GM21423 (cell line): ENCODE data around the gene SLC15A2.
"Not testable (repeated sequence)": the region's sequence is repeated elsewhere in the genome, so short reads cannot be mapped to it uniquely, and the experiment has no call there.

Experiments
- ATAC-seq: cut with Tn5 transposase; IDR thresholded peaks from one replicate; pipeline ENCODE4 v1.9.1; 2021; ENCODE audit warnings: mild to moderate bottlenecking, moderate library complexity; ENCODE audit not compliant: unreplicated experiment

SLC15A2 gene

DNA sequence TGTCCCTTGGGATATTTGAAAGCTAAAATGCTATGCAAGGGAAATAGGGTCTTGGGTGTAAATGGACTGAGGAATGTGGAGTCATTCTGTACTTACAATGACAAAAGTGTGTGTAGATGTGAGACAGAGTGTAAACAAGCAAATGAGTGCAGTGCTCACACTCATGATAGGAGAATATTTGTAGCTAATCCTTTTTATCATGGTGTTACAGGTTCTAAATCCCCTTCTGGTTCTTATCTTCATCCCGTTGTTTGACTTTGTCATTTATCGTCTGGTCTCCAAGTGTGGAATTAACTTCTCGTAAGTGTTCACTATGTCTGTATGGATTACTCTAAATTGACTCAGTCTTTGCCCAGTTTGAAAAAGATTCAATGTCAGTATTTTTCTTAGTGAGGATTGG lies 30.5 kb downstream of the SLC15A2 start:
- ATAC-seq = no peak

DNA sequence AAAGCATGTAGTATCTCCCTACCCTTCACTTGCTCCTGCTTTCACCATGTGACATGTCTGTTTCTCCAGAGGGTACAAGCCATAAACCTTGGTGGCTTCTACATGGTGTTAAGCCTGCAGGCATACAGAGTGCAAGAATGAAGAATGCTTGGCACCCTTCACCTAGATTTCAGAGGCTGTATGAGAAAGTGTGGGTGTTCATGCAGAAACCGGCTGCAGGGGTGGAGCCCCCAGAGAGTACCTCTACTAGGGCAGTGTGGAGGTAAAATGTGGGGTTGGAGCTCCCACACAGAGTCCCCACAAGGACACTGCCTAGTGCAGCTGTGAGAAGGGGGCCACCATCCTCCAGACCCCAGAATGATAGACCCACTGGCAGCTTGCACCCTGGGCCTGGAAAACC lies 32.2 kb downstream of the SLC15A2 start:
- no peak for ATAC-seq

DNA sequence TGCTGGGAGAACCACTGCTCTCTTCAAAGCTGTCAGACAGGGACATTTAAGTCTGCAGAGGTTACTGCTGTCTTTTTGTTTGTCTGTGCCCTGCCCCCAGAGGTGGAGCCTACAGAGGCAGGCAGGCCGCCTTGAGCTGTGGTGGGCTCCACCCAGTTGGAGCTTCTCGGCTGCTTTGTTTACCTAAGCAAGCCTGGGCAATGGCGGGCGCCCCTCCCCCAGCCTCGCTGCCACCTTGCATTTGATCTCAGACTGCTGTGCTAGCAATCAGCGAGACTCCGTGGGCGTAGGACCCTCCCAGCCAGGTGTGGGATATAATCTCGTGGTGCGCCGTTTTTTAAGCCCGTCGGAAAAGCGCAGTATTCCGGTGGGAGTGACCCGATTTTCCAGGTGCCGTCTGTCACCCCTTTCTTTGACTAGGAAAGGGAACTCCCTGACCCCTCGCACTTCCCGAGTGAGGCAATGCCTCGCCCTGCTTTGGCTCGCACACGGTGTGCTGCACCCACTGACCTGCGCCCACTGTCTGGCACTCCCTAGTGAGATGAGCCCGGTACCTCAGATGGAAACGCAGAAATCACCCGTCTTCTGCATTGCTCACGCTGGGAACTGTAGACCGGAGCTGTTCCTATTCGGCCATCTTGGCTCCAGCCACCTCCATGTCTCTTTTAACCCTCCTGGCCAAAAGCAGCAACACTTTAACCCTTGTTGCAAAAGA lies 44.1 kb downstream of the SLC15A2 start:
- not testable (repeated sequence) for ATAC-seq

DNA sequence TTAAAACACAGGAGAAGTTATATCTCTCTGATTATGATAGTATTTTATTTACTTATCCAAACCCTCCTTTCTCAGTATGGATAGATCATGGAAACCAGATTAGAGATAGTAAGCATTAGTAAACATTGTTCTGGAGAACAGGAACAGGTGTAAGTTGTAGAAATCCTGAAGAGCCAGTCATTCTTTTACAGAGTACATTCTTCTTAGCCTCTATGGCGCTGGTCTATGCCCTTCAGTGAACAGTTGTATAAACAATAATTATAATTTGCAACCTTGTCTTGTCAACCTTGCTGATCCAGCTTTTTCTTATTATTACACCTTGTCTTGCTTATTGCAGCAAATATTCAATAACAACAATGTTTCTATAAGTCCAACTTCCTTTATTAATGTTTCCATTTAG lies 47.4 kb downstream of the SLC15A2 start:
- no peak for ATAC-seq

DNA sequence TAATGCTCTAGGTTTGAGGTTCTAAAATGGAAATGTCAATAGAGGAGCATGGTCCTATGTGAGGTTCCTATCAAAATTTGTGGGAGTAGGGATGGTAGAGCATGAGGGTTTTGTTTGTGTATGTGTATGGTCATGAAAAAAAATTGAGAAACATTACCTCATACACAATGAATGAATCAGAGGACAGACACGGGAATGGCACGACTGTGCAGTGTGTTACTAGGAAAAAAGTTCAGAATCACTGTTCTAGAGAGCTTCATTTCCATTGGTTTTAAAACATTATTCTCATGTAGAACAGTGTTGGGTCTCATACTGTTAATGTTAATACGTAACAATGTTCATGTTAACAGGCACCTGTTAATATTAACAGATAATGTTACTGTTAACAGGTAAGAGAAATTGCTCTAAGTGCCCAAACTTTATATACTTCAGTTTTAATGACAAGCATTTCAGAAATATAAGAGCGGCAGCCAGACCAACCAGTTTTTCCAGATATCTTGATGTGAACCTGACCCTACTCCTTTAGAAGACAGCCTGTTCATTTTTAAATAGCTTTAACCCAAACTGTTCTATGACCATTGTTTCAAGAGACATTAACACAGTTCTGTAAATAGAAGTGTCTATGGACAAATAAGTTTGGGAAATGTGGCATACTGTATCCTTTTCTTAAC lies 48.0 kb downstream of the SLC15A2 start:
- no peak for ATAC-seq

DNA sequence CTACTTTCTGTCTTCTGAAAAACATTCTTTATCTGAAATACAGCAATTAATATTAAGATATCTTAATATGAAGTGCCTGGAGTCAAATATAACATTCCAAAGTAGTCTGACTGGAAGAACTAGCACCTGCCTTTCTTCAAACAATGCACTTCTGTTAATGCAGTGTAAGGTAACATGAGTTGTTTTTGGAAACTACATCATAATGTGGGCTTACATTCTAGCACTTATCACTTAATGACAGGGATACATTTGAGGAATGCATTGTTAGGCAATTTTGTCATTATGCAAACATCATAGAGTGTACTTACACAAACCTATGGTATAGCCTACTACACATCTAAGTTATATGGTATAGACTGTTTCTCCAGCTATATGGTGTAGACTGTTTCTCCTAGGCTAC lies 49.2 kb downstream of the SLC15A2 start:
- no peak for ATAC-seq

DNA sequence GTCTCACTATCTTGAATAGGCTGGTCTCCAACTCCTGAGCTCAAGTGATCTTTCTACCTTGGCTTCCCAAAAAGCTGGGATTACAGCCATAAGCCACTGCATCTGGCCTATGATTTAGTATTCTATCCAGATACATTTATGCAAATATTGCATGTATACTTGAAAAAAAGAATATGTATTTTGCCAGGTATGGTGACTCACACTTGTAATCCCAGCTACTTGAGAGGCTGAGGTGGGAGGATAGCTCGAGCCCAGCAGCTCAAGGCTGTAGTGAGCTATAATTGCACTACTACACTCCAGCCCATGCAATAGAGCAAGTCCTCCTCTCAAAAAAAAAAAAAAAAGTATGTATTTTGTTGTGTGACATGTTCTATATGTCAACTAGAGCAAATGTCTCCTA lies 54.4 kb downstream of the SLC15A2 start:
- ATAC-seq = no peak

DNA sequence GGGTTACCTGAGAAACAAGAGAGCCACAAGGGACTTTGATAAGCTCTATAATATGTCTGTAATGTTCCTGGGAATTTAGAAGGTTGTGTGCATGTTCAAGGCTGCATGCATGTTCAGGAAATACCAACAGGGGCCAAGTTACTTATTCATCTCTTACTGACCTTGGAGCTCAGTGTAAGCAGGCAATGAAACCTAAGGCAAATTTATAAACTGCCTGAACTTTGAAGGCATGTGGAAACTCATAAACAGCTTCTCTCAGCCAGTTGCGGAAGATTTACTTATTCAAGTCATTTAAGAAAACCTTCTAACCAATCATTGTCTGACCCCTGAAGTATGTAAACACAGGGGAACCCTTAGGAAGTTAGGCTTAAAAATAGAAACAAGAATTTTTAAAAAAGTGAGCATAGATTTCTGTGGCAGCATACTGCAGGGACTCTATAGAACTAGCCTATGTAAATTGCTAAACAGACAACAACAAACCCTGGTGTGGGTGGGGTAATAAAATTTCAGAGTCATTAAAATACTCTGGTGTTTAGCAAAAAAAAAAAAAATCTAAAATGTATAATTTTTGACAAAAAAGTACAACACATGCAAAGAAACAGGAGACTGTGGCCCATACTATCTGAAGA lies 57.2 kb downstream of the SLC15A2 start:
- ATAC-seq = no peak

DNA sequence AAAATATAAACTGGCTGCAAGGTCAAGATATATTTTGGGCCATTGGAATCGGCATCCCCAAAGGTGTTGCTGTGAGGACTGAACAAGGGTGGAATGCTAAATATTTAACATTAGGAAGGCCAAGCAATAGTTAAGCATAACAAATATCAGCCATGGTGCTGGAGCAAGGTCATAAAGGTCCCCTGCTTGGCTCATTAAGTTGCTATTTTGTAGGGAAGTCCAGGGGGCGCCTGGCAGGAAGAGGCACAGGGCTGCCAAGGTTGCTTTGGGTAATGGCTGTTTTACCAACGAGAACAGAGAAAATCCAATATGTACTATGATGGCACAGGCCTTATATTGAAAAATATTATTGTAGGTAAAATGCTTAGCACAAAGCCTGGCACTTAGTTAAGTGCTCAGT lies 62.2 kb downstream of the SLC15A2 start:
- no peak for ATAC-seq

DNA sequence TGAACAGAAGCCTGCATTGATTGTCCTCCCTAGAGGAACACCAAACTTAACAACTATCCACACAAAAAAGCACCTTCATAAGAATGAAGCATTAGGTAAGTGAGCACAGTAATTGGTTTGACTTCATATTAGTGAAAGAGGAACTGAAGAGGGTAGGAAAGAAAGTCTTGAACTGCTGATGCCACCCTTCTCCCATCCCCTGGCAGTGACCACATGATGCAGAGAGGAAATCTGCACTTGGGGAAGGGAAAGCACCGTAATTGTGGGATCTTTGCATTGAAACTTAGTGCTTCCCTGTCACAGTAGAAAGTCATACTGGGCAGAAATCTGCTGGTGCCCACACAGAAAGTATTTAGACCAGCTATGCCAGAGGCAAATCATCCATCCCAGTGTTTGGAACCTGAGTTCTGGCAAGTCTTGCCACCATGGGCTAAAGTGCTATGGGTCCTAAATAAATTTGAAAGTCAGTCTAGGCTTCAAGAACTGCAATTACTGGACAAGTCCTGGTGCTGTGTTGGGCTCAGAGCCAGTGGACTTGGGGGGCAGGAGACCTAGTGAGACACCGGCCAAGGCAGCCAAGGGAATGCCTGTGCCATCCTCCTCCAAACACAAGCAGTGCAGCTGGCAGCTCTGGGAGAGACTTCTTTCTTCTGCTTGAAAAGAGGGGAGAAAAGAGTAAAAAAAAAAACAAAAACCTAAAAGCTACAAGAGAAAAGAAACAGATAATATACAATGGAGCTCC lies 63.6 kb downstream of the SLC15A2 start:
- ATAC-seq = peak; percentile 85

DNA sequence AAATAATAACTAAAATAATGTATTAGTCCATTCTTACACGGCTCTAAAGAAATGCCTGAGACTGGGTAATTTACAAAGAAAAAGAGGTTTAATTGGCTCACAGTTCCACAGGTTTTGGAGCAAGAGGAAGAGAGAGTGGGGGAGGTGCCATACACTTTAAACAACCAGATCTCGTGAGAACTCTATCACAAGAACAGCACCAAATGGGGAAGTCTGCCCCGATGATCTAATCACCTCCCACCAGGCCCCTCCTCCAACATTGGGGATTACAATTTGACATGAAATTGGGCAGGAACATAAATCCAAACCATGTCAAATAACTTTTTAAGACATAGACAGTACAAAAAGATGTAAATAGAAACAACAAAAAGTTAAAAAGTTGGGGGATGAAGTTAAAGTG lies 64.6 kb downstream of the SLC15A2 start:
- no peak for ATAC-seq

DNA sequence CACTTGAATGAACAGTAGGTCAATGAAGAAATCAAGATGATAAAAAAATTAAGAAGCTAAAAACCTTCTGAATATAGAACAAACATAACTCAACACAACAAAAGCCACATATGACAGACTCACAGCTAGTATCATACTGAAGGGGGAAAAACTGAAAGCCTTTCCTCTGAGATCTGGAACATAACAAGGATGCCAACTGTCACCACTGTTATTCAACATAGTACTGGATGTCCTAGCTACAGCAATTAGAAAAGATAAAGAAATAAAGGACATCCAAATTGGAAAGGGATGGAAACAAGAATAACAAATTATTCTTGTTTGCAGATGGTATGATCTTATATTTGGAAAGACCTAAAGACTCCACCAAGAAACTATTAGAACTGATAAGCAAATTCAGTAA lies 67.1 kb downstream of the SLC15A2 start:
- no peak for ATAC-seq

DNA sequence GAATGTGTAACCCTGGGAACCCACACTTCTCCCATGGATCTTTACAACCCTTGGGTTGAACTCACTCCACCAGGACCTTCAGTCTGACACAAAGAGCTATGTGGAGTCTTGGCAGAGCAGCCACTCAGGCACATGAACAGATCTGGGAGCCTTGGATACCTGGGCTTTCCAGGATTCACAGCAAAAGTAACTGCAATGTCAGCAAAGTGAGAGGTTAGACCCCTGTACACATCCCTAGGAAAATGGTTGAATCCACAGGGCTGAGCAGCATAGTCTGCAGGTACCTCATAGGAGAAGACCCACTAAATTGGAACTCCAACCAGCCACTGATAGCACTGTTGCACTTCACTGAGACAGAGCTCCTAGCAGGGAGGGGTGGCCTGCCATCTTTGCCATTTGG lies 68.2 kb downstream of the SLC15A2 start:
- no peak for ATAC-seq

DNA sequence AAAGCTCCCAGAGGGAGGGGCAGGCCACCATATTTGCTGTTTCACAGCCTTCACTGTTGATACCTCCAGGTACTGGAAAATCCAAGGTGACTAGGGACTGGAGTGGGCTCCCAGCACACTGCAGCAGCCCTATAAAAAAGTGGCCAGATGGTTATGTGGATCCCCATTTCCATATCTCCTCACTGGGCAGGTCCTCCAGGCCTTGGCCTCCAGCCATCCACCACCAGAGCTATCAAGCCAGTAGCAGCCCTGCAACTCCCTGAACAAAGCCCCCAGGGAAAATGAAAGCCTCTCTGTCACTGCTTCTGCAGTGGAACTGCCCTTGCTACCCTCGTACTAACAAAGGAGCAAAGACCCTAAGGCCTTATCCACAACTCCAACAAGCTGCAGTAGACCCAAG lies 69.4 kb downstream of the SLC15A2 start:
- ATAC-seq = no peak

DNA sequence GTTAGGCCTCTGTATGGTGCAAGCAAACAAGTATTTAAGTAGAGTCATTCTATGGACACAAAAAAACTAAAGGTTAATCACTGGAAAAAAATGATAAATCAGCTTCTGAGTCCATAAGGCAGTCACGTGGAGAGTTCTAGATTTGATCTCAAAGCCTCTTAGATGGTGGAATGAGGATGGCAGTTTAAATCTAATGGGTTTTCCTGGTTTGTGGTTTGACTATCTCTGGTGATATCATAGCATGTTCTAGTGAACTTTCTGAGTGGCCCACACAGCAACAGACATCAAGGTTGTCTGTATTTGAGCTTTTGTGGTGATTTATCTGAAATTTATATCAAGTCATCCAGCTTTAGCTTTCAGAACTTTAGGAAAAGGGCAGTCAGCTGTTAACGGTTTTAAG lies 75.4 kb downstream of the SLC15A2 start:
- no peak for ATAC-seq

DNA sequence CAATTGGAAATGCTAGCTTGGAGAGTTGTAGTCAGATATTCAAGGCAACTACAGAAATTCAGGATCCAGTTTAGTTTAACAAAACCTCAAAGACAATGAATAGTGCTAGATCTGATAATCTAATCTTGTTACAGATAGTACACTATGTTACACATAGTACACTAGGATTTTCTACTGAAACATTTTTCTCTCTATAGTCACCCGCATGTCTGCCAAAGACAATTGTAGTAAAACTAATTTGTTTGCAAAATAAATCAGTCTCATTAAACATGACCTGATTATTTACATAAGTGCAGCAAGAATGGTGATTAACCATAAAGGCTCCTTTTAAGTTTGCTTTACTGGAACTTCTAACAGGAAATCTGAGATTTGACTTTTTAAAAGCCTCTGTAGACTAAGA lies 75.8 kb downstream of the SLC15A2 start:
- no peak for ATAC-seq

DNA sequence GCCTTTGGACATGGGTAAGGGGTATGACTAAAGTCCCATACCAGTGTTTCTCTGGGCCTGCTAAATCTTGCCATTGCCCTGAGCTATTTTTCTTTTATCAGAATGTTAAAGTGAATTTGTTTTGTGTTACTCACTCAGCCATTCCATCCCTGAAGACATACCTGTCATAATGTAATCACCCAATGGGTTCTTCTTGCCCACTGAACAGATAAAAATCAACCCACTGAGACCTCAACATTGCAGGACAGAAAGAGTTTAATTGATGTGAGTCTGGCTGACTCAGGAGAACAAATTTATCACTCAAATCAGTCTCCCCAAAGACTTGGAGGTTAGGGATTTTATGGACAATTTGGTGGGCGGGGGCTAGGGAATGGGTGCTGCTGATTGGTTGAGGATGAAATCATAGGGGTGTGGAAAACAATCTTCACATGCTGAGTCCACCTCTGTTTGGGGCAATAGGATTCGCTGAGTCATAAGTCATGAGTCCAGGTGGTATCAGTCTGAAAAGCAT lies 80.5 kb downstream of the SLC15A2 start:
- ATAC-seq = no peak

DNA sequence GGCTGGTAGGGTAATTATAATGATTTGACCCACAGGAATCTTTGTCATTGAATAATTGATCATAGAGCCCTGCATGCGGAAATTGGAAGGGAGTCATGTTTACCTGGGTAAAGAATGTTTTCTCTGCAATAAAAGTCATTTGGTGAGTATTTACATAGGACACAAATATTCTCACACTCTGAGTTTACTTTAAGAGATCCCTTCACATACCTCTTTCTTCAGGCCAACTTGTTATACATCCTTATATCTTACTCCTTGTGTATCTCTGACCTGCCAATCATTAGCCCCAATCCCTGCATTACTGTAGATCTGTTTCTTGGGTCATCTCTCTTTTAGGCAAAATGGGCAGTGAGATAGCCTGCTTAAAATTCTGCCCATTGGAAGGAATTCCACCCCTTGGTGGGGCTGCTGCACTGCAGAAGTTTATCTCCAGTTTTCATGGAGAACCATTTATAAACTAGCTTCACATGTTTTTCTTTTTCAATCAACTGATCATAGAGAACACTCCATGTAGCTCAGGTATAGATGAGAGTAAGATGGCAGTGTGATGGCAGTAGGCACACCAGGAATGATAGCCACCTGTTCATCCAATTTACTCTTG lies 81.6 kb downstream of the SLC15A2 start:
- ATAC-seq = no peak

DNA sequence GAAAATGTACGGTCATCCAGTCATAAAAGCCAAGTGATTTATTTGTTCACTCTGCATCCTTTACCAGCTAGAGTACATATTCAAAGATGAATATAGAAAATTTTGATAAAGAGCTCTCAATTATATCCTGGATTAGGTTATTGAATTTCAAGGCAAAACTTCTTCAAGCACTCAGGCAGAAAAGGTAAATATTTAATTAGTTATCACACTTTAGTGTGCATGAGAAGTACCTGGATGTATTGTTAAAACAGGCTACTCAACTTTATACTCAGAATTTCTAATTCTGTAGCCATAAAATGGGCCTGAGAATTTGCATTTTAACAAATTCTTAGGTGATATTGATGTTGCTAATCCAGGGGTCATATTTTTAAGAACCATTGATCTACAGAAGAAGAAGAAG lies 82.5 kb downstream of the SLC15A2 start:
- ATAC-seq = no peak

DNA sequence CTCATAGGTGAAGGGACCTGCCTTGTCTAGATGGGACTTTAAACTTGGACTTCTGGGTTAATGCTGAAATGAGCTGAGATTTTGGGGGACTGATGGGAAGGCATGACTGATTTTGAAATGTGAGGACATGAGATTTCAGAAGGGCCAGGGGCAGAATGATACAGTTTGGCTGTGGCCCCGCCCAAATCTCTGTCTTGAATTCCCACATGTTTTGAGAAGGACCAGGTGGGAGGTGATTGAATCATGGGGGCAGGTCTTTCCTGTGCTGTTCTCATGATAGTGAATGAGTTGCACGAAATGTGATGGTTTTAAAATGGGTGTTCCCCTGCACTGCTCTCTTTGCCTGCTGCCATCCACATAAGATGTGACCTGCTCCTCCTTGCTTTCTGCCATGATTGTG lies 85.0 kb downstream of the SLC15A2 start:
- ATAC-seq = no peak
